ACC112 (cell line): Measurements from ENCODE around the gene OR1F1.

ENCODE experiments used
- H2AFZ ChIP-seq: fragments of 200-600 bp; sonication (generic); one replicate; pipeline ENCODE4 v1.6.0; 2017; ENCODE audit warnings: antibody characterized with exemption, low read length; ENCODE audit not compliant: unreplicated experiment
- H3K27ac ChIP-seq: fragments of 200-600 bp; sonication (generic); 2 replicates; pipeline ENCODE4 v1.5.1; 2014; ENCODE audit warnings: low read depth, mild to moderate bottlenecking, antibody characterized with exemption, low read length, moderate library complexity
- H3K27me3 ChIP-seq: fragments of 200-600 bp; sonication (generic); 2 replicates; pipeline ENCODE4 v1.6.1; 2014; ENCODE audit warnings: mild to moderate bottlenecking, antibody characterized with exemption, low read length, moderate library complexity, mixed read lengths; ENCODE audit not compliant: insufficient read depth
- H3K36me3 ChIP-seq: fragments of 200-600 bp; sonication (generic); 2 replicates; pipeline ENCODE4 v1.6.1; 2016; ENCODE audit warnings: mild to moderate bottlenecking, antibody characterized with exemption, low read length, moderate library complexity, mixed read lengths; ENCODE audit not compliant: insufficient read depth
- H3K4me1 ChIP-seq: fragments of 200-600 bp; sonication (generic); one replicate; pipeline ENCODE4 v1.6.1; 2016; ENCODE audit warnings: low read length, mixed read lengths; ENCODE audit not compliant: insufficient read depth, unreplicated experiment, control insufficient read depth
- H3K4me3 ChIP-seq: fragments of 200-600 bp; sonication (generic); 2 replicates; pipeline ENCODE4 v1.5.1; 2014; ENCODE audit warnings: mild to moderate bottlenecking, low read depth, low read length
- H3K79me2 ChIP-seq: fragments of 200-600 bp; sonication (generic); one replicate; pipeline ENCODE4 v1.6.0; 2016; ENCODE audit warnings: low read length; ENCODE audit not compliant: control insufficient read depth, unreplicated experiment, insufficient read depth

OR1F1 gene

GRCh38 chr16:3212006-3212405 lies 24.0 kb downstream of the OR1F1 start:
- Histone ChIP-seq H3K4me1 (no peaks in the 10 kb centered on the region), H3K79me2 (no peaks in the 10 kb centered on the region), H2AFZ (no peak overlapping the region), H3K36me3 (no peaks in the 10 kb centered on the region), H3K4me3 (no peak overlapping the region), H3K27ac (no peak overlapping the region), H3K27me3 (peaks cover 17% of the 10 kb centered on the region)

GRCh38 chr16:3212567-3212966 lies 24.6 kb downstream of the OR1F1 start:
- Histone ChIP-seq H3K36me3 (no peaks in the 10 kb centered on the region), H3K27me3 (peaks cover 17% of the 10 kb centered on the region), H3K4me1 (no peaks in the 10 kb centered on the region), H2AFZ (no peak overlapping the region), H3K4me3 (no peak overlapping the region), H3K27ac (no peak overlapping the region), H3K79me2 (no peaks in the 10 kb centered on the region)

GRCh38 chr16:3214904-3215600 lies 27.0 kb downstream of the OR1F1 start:
- no peak overlapping the region for H2AFZ ChIP-seq
- no peaks in the 10 kb centered on the region for H3K79me2 ChIP-seq
- H3K27me3 ChIP-seq = peaks cover 17% of the 10 kb centered on the region
- no peaks in the 10 kb centered on the region for H3K4me1 ChIP-seq
- no peaks in the 10 kb centered on the region for H3K36me3 ChIP-seq
- no peak overlapping the region for H3K27ac ChIP-seq
- no peak overlapping the region for H3K4me3 ChIP-seq

- no peak overlapping the region for H2AFZ ChIP-seq
- no peaks in the 10 kb centered on the region for H3K4me1 ChIP-seq
- no peak overlapping the region for H3K27ac ChIP-seq
- H3K27me3 ChIP-seq = peaks cover 17% of the 10 kb centered on the region
- no peaks in the 10 kb centered on the region for H3K36me3 ChIP-seq
- H3K79me2 ChIP-seq = no peaks in the 10 kb centered on the region
- no peak overlapping the region for H3K4me3 ChIP-seq
These were observed 27.7 kb downstream of the OR1F1 start for GRCh38 chr16:3215601-3216262.

GRCh38 chr16:3216263-3216640 lies 28.2 kb downstream of the OR1F1 start:
- Histone ChIP-seq H2AFZ (no peak overlapping the region), H3K27ac (no peak overlapping the region), H3K27me3 (peaks cover 17% of the 10 kb centered on the region), H3K36me3 (no peaks in the 10 kb centered on the region), H3K4me3 (no peak overlapping the region), H3K79me2 (no peaks in the 10 kb centered on the region), H3K4me1 (no peaks in the 10 kb centered on the region)

- H3K27me3 ChIP-seq = peaks cover 12% of the 10 kb centered on the region
- H2AFZ ChIP-seq = no peak overlapping the region
- peaks cover 38% of the 10 kb centered on the region for H3K36me3 ChIP-seq
- no peak overlapping the region for H3K4me3 ChIP-seq
- H3K27ac ChIP-seq = no peak overlapping the region
- no peaks in the 10 kb centered on the region for H3K79me2 ChIP-seq
- H3K4me1 ChIP-seq = no peaks in the 10 kb centered on the region
These were observed 32.8 kb downstream of the OR1F1 start for GRCh38 chr16:3220839-3221238.

- Histone ChIP-seq H3K27ac (no peak overlapping the region), H3K4me3 (no peak overlapping the region), H2AFZ (no peak overlapping the region), H3K27me3 (no peaks in the 10 kb centered on the region), H3K36me3 (peaks cover 69% of the 10 kb centered on the region), H3K79me2 (no peaks in the 10 kb centered on the region), H3K4me1 (no peaks in the 10 kb centered on the region)
These were observed 36.0 kb downstream of the OR1F1 start for GRCh38 chr16:3223913-3224515.

GRCh38 chr16:3234543-3234856 lies 46.5 kb downstream of the OR1F1 start:
- H3K4me1 ChIP-seq = peaks cover 3% of the 10 kb centered on the region
- peak overlapping the region; percentile 97 for H3K27ac ChIP-seq
- peak overlapping the region; percentile 87 for H2AFZ ChIP-seq
- peaks cover 18% of the 10 kb centered on the region for H3K79me2 ChIP-seq
- peaks cover 39% of the 10 kb centered on the region for H3K36me3 ChIP-seq
- H3K4me3 ChIP-seq = peak overlapping the region; percentile 93
- H3K27me3 ChIP-seq = no peaks in the 10 kb centered on the region

- no peaks in the 10 kb centered on the region for H3K27me3 ChIP-seq
- peak within 1 kb of the TSS; percentile 93 for H3K4me3 ChIP-seq
- H3K36me3 ChIP-seq = peaks cover 34% of the 10 kb centered on the region
- H2AFZ ChIP-seq = peak within 1 kb of the TSS; percentile 87
- peaks cover 18% of the 10 kb centered on the region for H3K79me2 ChIP-seq
- H3K27ac ChIP-seq = peak within 1 kb of the TSS; percentile 97
- peaks cover 3% of the 10 kb centered on the region for H3K4me1 ChIP-seq
These were observed 47.0 kb downstream of the OR1F1 start, which contains the start of gene ZNF200 for GRCh38 chr16:3234857-3235561. Gene ZNF200 (minus strand): TSS chr16:3235158. CDS start chr16:3233755, 1,403 bp downstream.

GRCh38 chr16:3235856-3236669 lies 48.1 kb downstream of the OR1F1 start:
- Histone ChIP-seq H2AFZ (no peak overlapping the region), H3K27ac (no peak overlapping the region), H3K4me3 (no peak overlapping the region), H3K27me3 (peaks cover 3% of the 10 kb centered on the region; the same call in 1 of the 2 replicates), H3K4me1 (peaks cover 3% of the 10 kb centered on the region), H3K79me2 (peaks cover 18% of the 10 kb centered on the region), H3K36me3 (peaks cover 24% of the 10 kb centered on the region)
